ENCODE data around the gene TBC1D7.
"Not testable (repeated sequence)": the region's sequence is repeated elsewhere in the genome, so short reads cannot be mapped to it uniquely, and the experiment has no call there.

The TBC1D7 gene

DNA sequence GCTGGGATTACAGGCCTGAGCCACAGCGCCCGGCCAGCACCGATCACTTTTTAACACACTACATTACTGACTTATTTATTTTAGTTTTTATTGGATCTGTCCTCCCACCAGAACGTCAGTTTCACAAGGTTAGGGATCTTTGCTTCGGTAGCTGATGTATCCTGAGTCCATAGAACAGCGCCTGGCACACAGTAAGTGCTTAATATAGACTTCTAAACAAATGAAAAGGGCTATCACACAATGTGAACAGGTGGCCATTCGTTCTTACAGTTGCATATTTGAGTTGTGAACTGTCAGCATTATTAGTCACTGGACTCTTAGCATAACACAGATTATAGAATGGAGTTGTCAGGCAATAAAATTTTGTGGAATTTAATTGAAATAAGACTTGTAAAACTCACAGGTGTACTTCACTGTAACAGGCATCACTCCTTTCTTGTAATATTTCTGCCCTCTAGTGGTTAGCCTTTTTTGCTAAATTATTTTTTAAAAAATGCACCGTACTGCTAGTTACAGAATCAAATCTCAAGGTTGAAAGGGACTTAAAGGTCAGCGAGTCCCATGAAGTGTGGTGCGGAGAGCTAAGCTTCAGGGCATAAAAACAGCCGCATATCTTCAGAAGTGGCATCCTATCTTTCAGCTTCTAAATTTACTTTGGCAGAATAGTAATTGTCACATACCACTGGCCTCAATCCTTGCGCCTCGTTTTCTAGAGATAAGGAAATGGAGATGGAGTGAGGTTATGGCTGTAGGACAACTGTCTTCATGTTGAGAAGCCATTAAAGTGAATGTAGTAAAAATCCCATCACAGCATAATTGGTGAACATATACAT, 3.4 kb upstream of the TBC1D7 start:
- TF ChIP-seq, protein P1, sequence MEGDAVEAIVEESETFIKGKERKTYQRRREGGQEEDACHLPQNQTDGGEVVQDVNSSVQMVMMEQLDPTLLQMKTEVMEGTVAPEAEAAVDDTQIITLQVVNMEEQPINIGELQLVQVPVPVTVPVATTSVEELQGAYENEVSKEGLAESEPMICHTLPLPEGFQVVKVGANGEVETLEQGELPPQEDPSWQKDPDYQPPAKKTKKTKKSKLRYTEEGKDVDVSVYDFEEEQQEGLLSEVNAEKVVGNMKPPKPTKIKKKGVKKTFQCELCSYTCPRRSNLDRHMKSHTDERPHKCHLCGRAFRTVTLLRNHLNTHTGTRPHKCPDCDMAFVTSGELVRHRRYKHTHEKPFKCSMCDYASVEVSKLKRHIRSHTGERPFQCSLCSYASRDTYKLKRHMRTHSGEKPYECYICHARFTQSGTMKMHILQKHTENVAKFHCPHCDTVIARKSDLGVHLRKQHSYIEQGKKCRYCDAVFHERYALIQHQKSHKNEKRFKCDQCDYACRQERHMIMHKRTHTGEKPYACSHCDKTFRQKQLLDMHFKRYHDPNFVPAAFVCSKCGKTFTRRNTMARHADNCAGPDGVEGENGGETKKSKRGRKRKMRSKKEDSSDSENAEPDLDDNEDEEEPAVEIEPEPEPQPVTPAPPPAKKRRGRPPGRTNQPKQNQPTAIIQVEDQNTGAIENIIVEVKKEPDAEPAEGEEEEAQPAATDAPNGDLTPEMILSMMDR (conservative IDR thresholded peaks at IDR 0.05), result peak; percentile 38
- H3K27ac ChIP-seq, result peak overlapping the region; percentile 47

DNA sequence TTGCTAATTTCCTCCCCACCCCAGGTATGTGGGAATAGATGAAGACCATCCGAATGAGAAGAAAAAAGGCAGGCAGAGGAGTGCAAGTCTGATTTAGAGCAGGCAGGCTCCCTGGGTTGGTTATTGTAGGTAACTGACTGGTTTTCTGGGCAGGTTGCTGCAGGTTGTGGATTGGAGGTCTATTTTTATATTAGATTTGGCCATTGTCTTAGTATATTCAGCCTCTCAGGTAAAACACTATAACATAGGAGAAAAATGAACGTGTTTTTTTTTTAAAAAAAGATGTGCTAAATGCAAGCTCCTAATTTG, 492 bp upstream of the TBC1D7 start:
- H3K27ac ChIP-seq, result peak overlapping the region; percentile 65
- TF ChIP-seq, protein P1 (conservative IDR thresholded peaks at IDR 0.05), result no peak

DNA sequence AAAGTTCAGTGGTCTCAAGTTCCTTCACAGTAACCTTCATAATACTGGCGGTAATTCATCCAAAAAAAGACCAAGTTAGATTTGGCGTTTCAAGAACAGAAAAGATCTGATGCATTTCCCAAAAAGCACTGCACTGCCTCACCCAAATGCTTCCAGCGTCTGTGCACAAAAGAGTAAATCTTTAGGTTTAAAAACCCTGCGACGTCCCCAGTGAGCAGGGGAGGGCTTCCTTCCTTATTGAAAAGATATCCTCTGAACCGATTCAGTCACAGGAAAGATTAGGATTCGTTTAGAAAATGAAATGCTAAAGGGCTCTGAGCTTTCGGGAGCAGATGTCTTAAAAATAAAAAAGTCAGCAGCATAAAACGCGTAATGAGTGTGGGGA, 654 bp downstream of the TBC1D7 start:
- TF ChIP-seq, protein P1 (conservative IDR thresholded peaks at IDR 0.05), result no peak
- H3K27ac ChIP-seq, result peak overlapping the region; percentile 65

DNA sequence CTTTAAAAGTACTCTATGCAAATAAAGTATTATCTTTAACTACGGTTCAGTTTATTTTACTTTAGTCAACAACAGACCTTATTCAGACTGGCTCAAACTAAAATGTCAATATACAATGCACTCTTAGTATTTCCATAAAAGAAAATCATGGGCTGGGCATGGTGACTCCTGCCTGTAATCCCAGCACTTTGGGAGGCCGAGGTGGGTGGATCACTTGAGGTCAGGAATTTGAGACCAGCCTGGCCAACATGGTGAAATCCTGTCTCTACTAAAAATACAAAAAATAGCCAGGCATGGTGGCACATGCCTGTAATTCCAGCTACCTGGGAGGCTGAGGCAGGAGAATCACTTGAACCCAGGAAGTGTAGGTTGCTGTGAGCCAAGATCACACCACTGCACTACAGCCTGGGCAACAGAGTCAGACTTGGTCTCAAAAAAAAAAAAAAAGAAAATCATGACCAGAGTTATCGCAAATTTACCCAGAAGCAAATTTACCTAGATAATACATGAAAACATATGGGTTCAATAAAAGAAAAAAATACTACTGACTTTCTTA, 2.2 kb downstream of the TBC1D7 start:
- H3K27ac ChIP-seq, result not testable (repeated sequence)

DNA sequence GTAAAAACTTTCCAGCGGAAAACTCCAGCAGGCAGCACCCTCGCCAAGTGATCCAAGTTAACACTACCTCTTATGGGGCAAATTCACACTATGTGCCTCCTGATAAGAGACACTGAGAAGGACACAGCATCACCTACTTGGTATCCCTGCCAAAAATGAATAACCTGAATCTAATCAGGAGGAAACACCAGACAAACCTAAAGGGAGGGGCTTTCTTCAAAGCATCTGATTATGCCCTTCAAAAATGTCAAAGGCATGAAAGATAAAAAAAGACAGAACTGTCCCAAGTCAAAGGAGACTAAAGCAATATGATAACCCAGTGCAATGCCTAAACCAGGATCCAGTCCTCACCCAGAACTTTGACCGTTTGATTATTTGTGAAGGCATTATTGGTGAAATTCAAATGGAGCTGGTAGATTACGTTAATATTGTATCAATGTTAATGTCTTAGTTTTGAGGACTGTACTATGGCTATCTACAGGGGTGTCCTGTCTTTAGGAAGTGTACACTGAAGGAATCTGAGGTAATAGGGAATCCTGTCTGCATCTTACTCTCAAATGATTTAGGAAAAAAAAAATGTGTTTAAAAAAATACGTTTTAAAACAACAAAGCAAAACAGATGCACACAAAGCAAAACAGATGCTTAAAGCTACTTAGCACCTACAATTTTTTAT, 8.3 kb downstream of the TBC1D7 start:
- TF ChIP-seq, protein P1 (conservative IDR thresholded peaks at IDR 0.05), result no peak
- H3K27ac ChIP-seq, result no peak overlapping the region

DNA sequence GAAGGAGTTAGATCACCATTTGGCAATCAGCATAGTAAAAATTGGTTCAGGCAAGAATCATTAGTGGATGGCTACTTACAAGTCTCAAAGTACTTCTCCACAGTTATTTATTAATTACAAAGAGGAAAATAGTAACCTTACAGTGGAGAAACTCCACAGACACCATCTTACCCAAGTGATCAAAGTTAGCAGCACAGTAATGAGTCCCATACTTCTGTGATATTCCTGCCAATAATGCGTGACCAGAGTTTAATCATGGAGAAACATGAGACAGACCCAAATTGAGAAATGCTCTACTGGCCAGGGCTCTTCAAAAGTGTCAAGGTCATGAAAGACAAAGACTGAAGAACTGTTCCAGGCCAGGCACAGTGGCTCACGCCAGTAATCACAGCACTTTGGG, 9.5 kb downstream of the TBC1D7 start:
- TF ChIP-seq, protein P1 (conservative IDR thresholded peaks at IDR 0.05), result no peak
- no peak overlapping the region for H3K27ac ChIP-seq

DNA sequence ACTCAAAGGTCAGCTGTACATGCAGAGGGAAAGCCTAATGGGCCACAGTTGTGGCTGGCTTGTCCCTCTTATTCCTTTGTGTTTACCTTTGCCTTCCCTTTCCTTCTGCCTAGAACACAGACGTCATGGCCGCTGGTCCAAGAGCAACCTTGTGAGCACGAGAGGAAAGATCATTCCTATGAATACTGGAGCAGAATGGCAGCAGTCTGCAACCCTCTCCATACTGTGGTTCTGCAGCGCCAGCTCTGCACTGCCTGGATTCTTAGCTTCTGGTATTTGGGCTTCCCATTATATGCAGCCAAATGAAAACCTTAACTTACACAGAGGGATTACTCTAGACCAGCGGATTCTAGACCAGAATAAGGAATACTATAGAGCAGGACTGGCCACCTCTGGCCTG, 12.4 kb downstream of the TBC1D7 start:
- H3K27ac ChIP-seq, result no peak overlapping the region
- TF ChIP-seq, protein P1 (conservative IDR thresholded peaks at IDR 0.05), result no peak

DNA sequence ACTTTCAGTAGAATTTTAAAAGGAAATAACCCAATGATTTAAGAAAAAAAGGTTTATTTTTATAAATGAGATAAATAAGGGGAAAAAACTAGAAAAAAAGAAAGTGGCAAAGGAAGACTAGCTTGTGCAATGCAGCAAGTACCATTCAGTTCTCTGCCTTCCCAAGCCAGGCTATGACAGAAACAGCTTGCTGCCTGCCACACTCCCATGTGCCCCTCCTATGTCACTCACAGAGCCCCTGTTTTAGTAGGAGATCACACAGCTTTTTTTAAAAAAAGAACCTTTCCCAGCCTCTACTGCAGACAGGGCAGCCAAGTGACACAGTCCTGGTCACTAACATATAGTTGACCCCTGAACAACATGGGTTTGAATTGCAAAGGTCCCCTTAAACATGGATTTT, 13.5 kb downstream of the TBC1D7 start:
- TF ChIP-seq, protein P1 (conservative IDR thresholded peaks at IDR 0.05), result no peak
- no peak overlapping the region for H3K27ac ChIP-seq

Data from VCaP (cell line).